HG03060 (cell line): ENCODE measurements around the gene COX5A.
"Not testable (repeated sequence)": the region's sequence is repeated elsewhere in the genome, so short reads cannot be mapped to it uniquely, and the experiment has no call there.

Experiments
- ATAC-seq: cut with Tn5 transposase; IDR thresholded peaks from one replicate; pipeline ENCODE4 v1.9.1; 2021; ENCODE audit warnings: low read depth, moderate number of reproducible peaks; ENCODE audit not compliant: unreplicated experiment

The COX5A gene

GRCh38 chr15:74955796-74956647, 18.1 kb upstream of the COX5A start:
- ATAC-seq: no peak

GRCh38 chr15:74955017-74955416, 17.1 kb upstream of the COX5A start:
- ATAC-seq: no peak

GRCh38 chr15:74954515-74954914, 16.6 kb upstream of the COX5A start:
- ATAC-seq: no peak

GRCh38 chr15:74951006-74951405, 13.1 kb upstream of the COX5A start:
- ATAC-seq: no peak

- no peak for ATAC-seq
These were observed 12.4 kb upstream of the COX5A start for GRCh38 chr15:74950078-74950908.

GRCh38 chr15:74937272-74937589, 642 bp downstream of the COX5A start:
- ATAC-seq: no peak

- not testable (repeated sequence) for ATAC-seq
These were observed 2.7 kb downstream of the COX5A start for GRCh38 chr15:74935193-74935592.

GRCh38 chr15:74933573-74933972, 4.3 kb downstream of the COX5A start:
- no peak for ATAC-seq

- no peak for ATAC-seq
These were observed 9.1 kb downstream of the COX5A start for GRCh38 chr15:74928771-74929198.

GRCh38 chr15:74924525-74924924, 13.3 kb downstream of the COX5A start:
- no peak for ATAC-seq

- no peak for ATAC-seq
These were observed 17.4 kb downstream of the COX5A start for GRCh38 chr15:74920456-74920855.

- no peak for ATAC-seq
These were observed 20.2 kb downstream of the COX5A start for GRCh38 chr15:74917676-74918075.

- not testable (repeated sequence) for ATAC-seq
These were observed 24.1 kb downstream of the COX5A start for GRCh38 chr15:74913799-74914198.

- ATAC-seq: no peak
These were observed 24.8 kb downstream of the COX5A start for GRCh38 chr15:74913041-74913440.

GRCh38 chr15:74908635-74909034, 29.2 kb downstream of the COX5A start:
- no peak for ATAC-seq

GRCh38 chr15:74907163-74907870, 30.6 kb downstream of the COX5A start:
- no peak for ATAC-seq

- ATAC-seq: no peak
These were observed 31.3 kb downstream of the COX5A start, which contains the start of gene FAM219B for GRCh38 chr15:74906450-74907162. FAM219B (minus strand) TSS chr15:74906851; CDS start chr15:74906800, 51 bp downstream.

- ATAC-seq: no peak
These were observed 31.8 kb downstream of the COX5A start for GRCh38 chr15:74906067-74906449.

- ATAC-seq: no peak
These were observed 33.6 kb downstream of the COX5A start for GRCh38 chr15:74904190-74904805.

- ATAC-seq: no peak
These were observed 34.2 kb downstream of the COX5A start for GRCh38 chr15:74903676-74904075.
